ENCODE results near the gene MEIOSIN.

GRCh38 chr19:45754323-45754722, 21.1 kb downstream of the MEIOSIN start:
- TF ChIP-seq CTCF (IDR thresholded peaks at IDR 0.05; ENCODE audit: low read depth, low read length, poor library complexity, severe bottlenecking) (no peak), EZH2phosphoT487 (IDR thresholded peaks at IDR 0.05; ENCODE audit: borderline replicate concordance, low read length) (no peak)
